Measurements from ENCODE around the gene KCNIP4. TPM values are rescaled to one million over a fixed set of nuclear protein-coding genes. Genes with fewer than 3 reads are reported as not detected.

Gene KCNIP4
- total RNA-seq, 3 donors from 2014 or later (not counting 1 experiment from before 2014, with no cell fraction given): not detected

DNA sequence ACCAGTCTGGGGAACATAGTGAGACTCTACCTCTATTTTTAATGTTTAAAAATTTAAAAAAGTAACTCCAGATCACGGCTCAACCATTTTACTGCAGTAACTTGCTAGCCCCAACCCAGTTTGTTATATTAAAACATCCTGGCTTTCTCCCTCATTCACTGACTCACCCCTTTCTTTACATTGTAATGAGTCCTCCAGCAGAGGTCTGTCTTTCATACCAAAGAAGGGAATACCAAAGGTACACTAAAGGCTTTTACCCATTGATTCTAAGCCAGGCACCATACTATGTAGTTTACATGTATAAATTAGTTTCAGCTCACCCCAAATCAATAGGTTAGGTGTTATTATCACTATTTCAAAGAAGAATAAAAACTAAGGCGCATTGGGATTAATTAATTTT, 961.4 kb downstream of the KCNIP4 start:
- peaks cover 3% of the 10 kb centered on the region for H3K9me3 ChIP-seq (ENCODE audit: control insufficient read depth, insufficient read depth, low read length)
- intact Hi-C loops (cut with micrococcal nuclease): no loop called here
- Mint-ChIP-seq H3K9me3 (peaks cover 2 to 3% of the 10 kb centered on the region in 2 donors), H3K27ac (no peak overlapping the region), H3K4me1 (no peaks in the 10 kb centered on the region), H3K4me3 (no peak overlapping the region), H3K27me3 (ENCODE audit: low read depth in 2 of 2) (peaks cover 17 to 34% of the 10 kb centered on the region in 2 donors), H3K36me3 (no peaks in the 10 kb centered on the region)
- no peak for ATAC-seq
- WGBS (ENCODE audit: insufficient coverage): 63% methylated on average over 1 of the region's 2 CpGs
- TF ChIP-seq, protein P1, sequence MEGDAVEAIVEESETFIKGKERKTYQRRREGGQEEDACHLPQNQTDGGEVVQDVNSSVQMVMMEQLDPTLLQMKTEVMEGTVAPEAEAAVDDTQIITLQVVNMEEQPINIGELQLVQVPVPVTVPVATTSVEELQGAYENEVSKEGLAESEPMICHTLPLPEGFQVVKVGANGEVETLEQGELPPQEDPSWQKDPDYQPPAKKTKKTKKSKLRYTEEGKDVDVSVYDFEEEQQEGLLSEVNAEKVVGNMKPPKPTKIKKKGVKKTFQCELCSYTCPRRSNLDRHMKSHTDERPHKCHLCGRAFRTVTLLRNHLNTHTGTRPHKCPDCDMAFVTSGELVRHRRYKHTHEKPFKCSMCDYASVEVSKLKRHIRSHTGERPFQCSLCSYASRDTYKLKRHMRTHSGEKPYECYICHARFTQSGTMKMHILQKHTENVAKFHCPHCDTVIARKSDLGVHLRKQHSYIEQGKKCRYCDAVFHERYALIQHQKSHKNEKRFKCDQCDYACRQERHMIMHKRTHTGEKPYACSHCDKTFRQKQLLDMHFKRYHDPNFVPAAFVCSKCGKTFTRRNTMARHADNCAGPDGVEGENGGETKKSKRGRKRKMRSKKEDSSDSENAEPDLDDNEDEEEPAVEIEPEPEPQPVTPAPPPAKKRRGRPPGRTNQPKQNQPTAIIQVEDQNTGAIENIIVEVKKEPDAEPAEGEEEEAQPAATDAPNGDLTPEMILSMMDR (IDR thresholded peaks at IDR 0.05): no peak
- peaks cover 4% of the 10 kb centered on the region for H3K27me3 ChIP-seq (ENCODE audit: control insufficient read depth, insufficient read depth, low read length)
- no peaks in the 10 kb centered on the region for H3K36me3 ChIP-seq (ENCODE audit: control insufficient read depth, insufficient read depth, low read length)
- H3K27ac ChIP-seq (ENCODE audit: low read length): no peak overlapping the region
- H3K4me3 ChIP-seq (ENCODE audit: low read length): no peak overlapping the region
- no peak for DNase-seq
- no peaks in the 10 kb centered on the region for H3K4me1 ChIP-seq (ENCODE audit: control insufficient read depth, insufficient read depth, low read length)

DNA sequence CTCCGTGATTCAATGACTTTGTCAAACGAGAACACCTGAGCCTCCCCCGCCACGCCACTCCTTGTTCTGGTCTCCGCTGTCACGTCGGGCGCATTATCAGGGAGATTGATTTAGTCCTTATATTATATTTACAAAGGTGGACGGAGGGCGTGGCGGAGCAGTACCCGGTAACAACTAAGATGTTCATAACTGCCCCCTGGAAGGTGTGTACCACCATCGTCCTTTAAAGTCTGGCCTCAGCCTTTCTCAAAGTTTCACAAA, 964.1 kb downstream of the KCNIP4 start:
- Histone ChIP-seq H3K4me3 (ENCODE audit: low read length) (no peak overlapping the region), H3K9me3 (ENCODE audit: control insufficient read depth, insufficient read depth, low read length) (peaks cover 3% of the 10 kb centered on the region), H3K27ac (ENCODE audit: low read length) (no peak overlapping the region), H3K27me3 (ENCODE audit: control insufficient read depth, insufficient read depth, low read length) (peaks cover 4% of the 10 kb centered on the region), H3K36me3 (ENCODE audit: control insufficient read depth, insufficient read depth, low read length) (no peaks in the 10 kb centered on the region), H3K4me1 (ENCODE audit: control insufficient read depth, insufficient read depth, low read length) (no peaks in the 10 kb centered on the region)
- 84% methylated on average over 12 of the region's 13 CpGs for WGBS (ENCODE audit: insufficient coverage)
- TF ChIP-seq, protein P1 (IDR thresholded peaks at IDR 0.05): no peak
- no peak overlapping the region for H3K4me3 Mint-ChIP-seq
- H3K27me3 Mint-ChIP-seq (ENCODE audit: low read depth in 2 of 2): peaks cover 23 to 41% of the 10 kb centered on the region in 2 donors
- DNase-seq (no peak), ATAC-seq (no peak)
- peaks cover 13% of the 10 kb centered on the region for H3K36me3 Mint-ChIP-seq
- H3K27ac Mint-ChIP-seq: no peak overlapping the region
- H3K4me1 Mint-ChIP-seq: no peaks in the 10 kb centered on the region
- H3K9me3 Mint-ChIP-seq: no peaks in the 10 kb centered on the region
- intact Hi-C loops (cut with micrococcal nuclease): no loop called here

DNA sequence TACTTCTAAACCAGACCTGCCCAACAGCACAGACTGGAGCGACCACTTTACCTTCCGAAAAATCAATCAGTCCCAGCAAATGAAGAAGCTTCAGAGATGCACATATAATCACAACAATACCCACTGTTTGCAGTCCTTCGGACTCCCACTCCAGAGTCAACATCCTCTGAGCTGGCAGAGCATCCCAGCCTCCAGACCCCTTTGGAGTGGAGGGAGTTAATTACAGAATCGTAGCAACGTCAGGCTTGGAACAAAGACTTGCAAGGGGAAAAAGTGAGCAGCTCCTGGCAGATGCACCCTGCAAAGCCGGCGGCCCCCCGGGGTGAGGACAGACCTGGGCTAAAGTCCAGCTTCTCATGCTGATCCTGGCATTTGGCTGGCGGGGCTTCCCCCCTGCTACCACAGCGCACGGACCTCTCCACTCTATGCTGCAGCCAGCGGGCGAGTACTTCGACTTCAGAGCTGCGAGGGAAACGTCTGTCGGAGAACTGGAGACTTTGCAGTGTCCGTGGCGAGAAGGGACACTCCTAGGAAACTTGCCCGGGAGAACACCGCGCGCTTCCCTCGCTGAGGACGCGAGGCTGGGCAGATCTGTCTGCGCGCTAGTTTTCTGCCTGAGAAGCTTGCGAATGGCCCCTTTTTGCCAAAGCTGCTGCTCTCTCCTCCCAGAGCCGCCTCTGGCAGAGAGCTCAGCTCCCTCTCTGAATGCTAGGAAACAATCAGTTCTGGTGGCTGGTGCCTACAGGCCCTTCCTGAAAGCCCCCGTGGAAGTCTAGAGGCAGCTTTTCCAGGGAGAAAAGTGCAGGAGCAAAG, 964.6 kb downstream of the KCNIP4 start:
- Mint-ChIP-seq H3K4me3 (no peak overlapping the region), H3K36me3 (peaks cover 13% of the 10 kb centered on the region), H3K4me1 (no peaks in the 10 kb centered on the region), H3K9me3 (no peaks in the 10 kb centered on the region), H3K27ac (no peak overlapping the region), H3K27me3 (ENCODE audit: low read depth in 2 of 2) (peaks cover 23 to 41% of the 10 kb centered on the region in 2 donors)
- no peaks in the 10 kb centered on the region for H3K4me1 ChIP-seq (ENCODE audit: control insufficient read depth, insufficient read depth, low read length)
- peaks cover 3% of the 10 kb centered on the region for H3K9me3 ChIP-seq (ENCODE audit: control insufficient read depth, insufficient read depth, low read length)
- no peak for ATAC-seq
- no peaks in the 10 kb centered on the region for H3K36me3 ChIP-seq (ENCODE audit: control insufficient read depth, insufficient read depth, low read length)
- DNase-seq: no peak
- intact Hi-C loops (cut with micrococcal nuclease): no loop called here
- 16% methylated on average over 31 of the region's 31 CpGs for WGBS (ENCODE audit: insufficient coverage)
- H3K4me3 ChIP-seq (ENCODE audit: low read length): no peak overlapping the region
- no peak overlapping the region for H3K27ac ChIP-seq (ENCODE audit: low read length)
- peaks cover 4% of the 10 kb centered on the region for H3K27me3 ChIP-seq (ENCODE audit: control insufficient read depth, insufficient read depth, low read length)
- TF ChIP-seq, protein P1 (IDR thresholded peaks at IDR 0.05): no peak

DNA sequence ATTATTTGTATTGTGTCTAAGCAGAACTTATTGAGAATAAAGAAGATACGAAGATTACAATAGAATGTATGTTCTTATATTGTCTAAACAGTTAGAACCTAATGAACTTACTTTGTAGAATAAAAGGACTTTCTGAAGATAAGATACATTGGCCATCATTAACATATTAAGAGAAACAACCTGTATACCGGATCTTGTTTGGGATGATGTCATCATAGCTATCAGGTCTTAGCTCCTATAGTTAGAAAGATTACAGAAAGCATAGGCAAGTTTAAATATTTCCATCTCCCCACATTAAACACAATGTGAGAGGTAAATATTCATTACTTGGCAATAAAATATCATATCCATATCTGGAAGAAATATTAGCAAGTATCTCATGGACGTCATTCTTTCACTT, 966.0 kb downstream of the KCNIP4 start:
- DNase-seq: no peak
- no peaks in the 10 kb centered on the region for H3K4me1 Mint-ChIP-seq
- peaks cover 13% of the 10 kb centered on the region for H3K36me3 Mint-ChIP-seq
- H3K4me3 Mint-ChIP-seq: no peak overlapping the region
- WGBS (ENCODE audit: insufficient coverage): no CpG with 5 or more reads among the region's 3 CpGs
- Histone ChIP-seq H3K27ac (ENCODE audit: low read length) (no peak overlapping the region), H3K4me1 (ENCODE audit: control insufficient read depth, insufficient read depth, low read length) (no peaks in the 10 kb centered on the region), H3K27me3 (ENCODE audit: control insufficient read depth, insufficient read depth, low read length) (peaks cover 4% of the 10 kb centered on the region), H3K9me3 (ENCODE audit: control insufficient read depth, insufficient read depth, low read length) (peaks cover 3% of the 10 kb centered on the region), H3K36me3 (ENCODE audit: control insufficient read depth, insufficient read depth, low read length) (no peaks in the 10 kb centered on the region), H3K4me3 (ENCODE audit: low read length) (no peak overlapping the region)
- no peak for ATAC-seq
- H3K27ac Mint-ChIP-seq: no peak overlapping the region
- no peaks in the 10 kb centered on the region for H3K9me3 Mint-ChIP-seq
- intact Hi-C loops (cut with micrococcal nuclease): no loop called here
- H3K27me3 Mint-ChIP-seq (ENCODE audit: low read depth in 2 of 2): peaks cover 23 to 41% of the 10 kb centered on the region in 2 donors
- TF ChIP-seq, protein P1 (IDR thresholded peaks at IDR 0.05): no peak
